GM12801 (cell line): ENCODE data around the gene AIFM1.

Experiments used
- CTCF ChIP-seq: IDR thresholded peaks from one replicate; pipeline ENCODE4 v1.5.1; 2011; ENCODE audit warnings: control low read depth; ENCODE audit not compliant: insufficient read length; ENCODE audit errors: extremely low read depth

The AIFM1 gene

GRCh38 chrX:130117166-130117565 lies 48.5 kb downstream of the AIFM1 start:
- no peak for TF ChIP-seq CTCF

- no peak for TF ChIP-seq CTCF
Measured at GRCh38 chrX:130114141-130114588, 51.5 kb downstream of the AIFM1 start.

- no peak for TF ChIP-seq CTCF
Measured at GRCh38 chrX:130111220-130112154, 54.2 kb downstream of the AIFM1 start.

- no peak for TF ChIP-seq CTCF
Measured at GRCh38 chrX:130110379-130111219, 55.0 kb downstream of the AIFM1 start, which contains the start of gene ELF4. Gene ELF4 (minus strand): TSS chrX:130110497. CDS start chrX:130081330, 29,167 bp downstream.

GRCh38 chrX:130109429-130110378 lies 55.9 kb downstream of the AIFM1 start:
- no peak for TF ChIP-seq CTCF

- no peak for TF ChIP-seq CTCF
Measured at GRCh38 chrX:130108647-130109428, 56.8 kb downstream of the AIFM1 start.
